Parathyroid adenoma (tissue), 2 donors: ENCODE results near the gene MLLT6.

Source experiments
- H2AFZ ChIP-seq: fragments of 300-600 bp; sonication (generic); one replicate; pipeline ENCODE4 v1.7.0; 2017; ENCODE audit warnings: antibody characterized with exemption, mild to moderate bottlenecking
- H3K27ac ChIP-seq: fragments of 300-600 bp; sonication (generic); one replicate; pipeline ENCODE4 v1.7.0; 2017
- H3K27me3 ChIP-seq: fragments of 300-600 bp; sonication (generic); one replicate; pipeline ENCODE4 v1.7.0; 2017; ENCODE audit warnings: low read length; ENCODE audit not compliant: control insufficient read depth, insufficient read depth
- H3K36me3 ChIP-seq: fragments of 300-600 bp; sonication (generic); one replicate; pipeline ENCODE4 v1.7.0; 2017; ENCODE audit warnings: low read length; ENCODE audit not compliant: control insufficient read depth, insufficient read depth
- H3K4me1 ChIP-seq: fragments of 300-600 bp; sonication (generic); one replicate; pipeline ENCODE4 v1.7.0; 2017; ENCODE audit warnings: control low read depth
- H3K4me2 ChIP-seq: fragments of 300-600 bp; sonication (generic); one replicate; pipeline ENCODE4 v1.7.0; 2017; ENCODE audit warnings: low read length
- H3K4me3 ChIP-seq: fragments of 300-600 bp; sonication (generic); one replicate; pipeline ENCODE4 v1.7.0; 2017; ENCODE audit warnings: low read depth, low read length
- H3K79me2 ChIP-seq: fragments of 300-600 bp; sonication (generic); one replicate; pipeline ENCODE4 v1.7.0; 2017; ENCODE audit warnings: control low read depth
- H3K9ac ChIP-seq: fragments of 300-600 bp; sonication (generic); one replicate; pipeline ENCODE4 v1.7.0; 2017; ENCODE audit warnings: mild to moderate bottlenecking
- H3K9me3 ChIP-seq: fragments of 300-600 bp; sonication (generic); one replicate; pipeline ENCODE4 v1.7.0; 2017; ENCODE audit warnings: low read length; ENCODE audit not compliant: control insufficient read depth
- CTCF ChIP-seq: fragments of 300-600 bp; sonication (generic); IDR thresholded peaks from one replicate; pipeline ENCODE4 v1.7.0; 2017; ENCODE audit warnings: antibody characterized with exemption, mild to moderate bottlenecking
- donor health status: primary hyperparathyroidism.

MLLT6 gene

GRCh38 chr17:38719943-38720641 lies 15.0 kb downstream of the MLLT6 start:
- H3K79me2 ChIP-seq: no peaks in the 10 kb centered on the region
- no peak overlapping the region for H3K27ac ChIP-seq
- H3K9me3 ChIP-seq: no peaks in the 10 kb centered on the region
- H3K36me3 ChIP-seq: no peaks in the 10 kb centered on the region
- TF ChIP-seq CTCF: no peak
- peaks cover 15% of the 10 kb centered on the region for H3K4me1 ChIP-seq
- no peak overlapping the region for H3K4me3 ChIP-seq
- H3K9ac ChIP-seq: no peak overlapping the region
- H2AFZ ChIP-seq: no peak overlapping the region
- no peak overlapping the region for H3K4me2 ChIP-seq
- H3K27me3 ChIP-seq: no peaks in the 10 kb centered on the region

- H3K4me3 ChIP-seq: no peak overlapping the region
- no peaks in the 10 kb centered on the region for H3K9me3 ChIP-seq
- no peaks in the 10 kb centered on the region for H3K27me3 ChIP-seq
- no peak for TF ChIP-seq CTCF
- no peaks in the 10 kb centered on the region for H3K36me3 ChIP-seq
- H2AFZ ChIP-seq: no peak overlapping the region
- H3K4me2 ChIP-seq: no peak overlapping the region
- H3K4me1 ChIP-seq: peaks cover 17% of the 10 kb centered on the region
- no peak overlapping the region for H3K9ac ChIP-seq
- H3K27ac ChIP-seq: no peak overlapping the region
- no peaks in the 10 kb centered on the region for H3K79me2 ChIP-seq
Observed at GRCh38 chr17:38720941-38721340, 15.9 kb downstream of the MLLT6 start.

- Histone ChIP-seq H3K27me3 (no peaks in the 10 kb centered on the region), H3K4me3 (no peak overlapping the region), H3K4me1 (peaks cover 17% of the 10 kb centered on the region), H3K9me3 (no peaks in the 10 kb centered on the region), H3K9ac (no peak overlapping the region), H3K79me2 (no peaks in the 10 kb centered on the region), H3K27ac (no peak overlapping the region), H3K4me2 (no peak overlapping the region), H2AFZ (no peak overlapping the region), H3K36me3 (no peaks in the 10 kb centered on the region)
- no peak for TF ChIP-seq CTCF
Observed at GRCh38 chr17:38721802-38722201, 16.7 kb downstream of the MLLT6 start.

- H3K4me3 ChIP-seq: peak overlapping the region; percentile 20
- H3K4me2 ChIP-seq: peak overlapping the region; percentile 36
- peak overlapping the region; percentile 87 for H3K27ac ChIP-seq
- H3K79me2 ChIP-seq: no peaks in the 10 kb centered on the region
- H3K36me3 ChIP-seq: no peaks in the 10 kb centered on the region
- no peaks in the 10 kb centered on the region for H3K27me3 ChIP-seq
- peaks cover 17% of the 10 kb centered on the region for H3K4me1 ChIP-seq
- H2AFZ ChIP-seq: peak overlapping the region; percentile 51
- no peak overlapping the region for H3K9ac ChIP-seq
- no peaks in the 10 kb centered on the region for H3K9me3 ChIP-seq
- TF ChIP-seq CTCF: peak; percentile 28
Observed at GRCh38 chr17:38724337-38724988, 19.4 kb downstream of the MLLT6 start.
